Hypothalamus (tissue), 51 donors: Measurements from ENCODE around the gene LRMDA.

Experiments used
- DNase-seq, 51 donors: peaks; one replicate each; lab custom pipeline; 2025; lab: John Stamatoyannopoulos, UW

The LRMDA gene

GRCh38 chr10:76428551-76429367 is 997.3 kb downstream of the LRMDA start:
- no peak for DNase-seq

GRCh38 chr10:76429368-76430060 is 998.1 kb downstream of the LRMDA start:
- DNase-seq = no peak

- no peak for DNase-seq
Measured at GRCh38 chr10:76430061-76430645, 998.7 kb downstream of the LRMDA start.

GRCh38 chr10:76432016-76433012 is 1000.9 kb downstream of the LRMDA start:
- no peak for DNase-seq

- no peak for DNase-seq
Measured at GRCh38 chr10:76433161-76434005, 1002.0 kb downstream of the LRMDA start.

- DNase-seq = no peak
Measured at GRCh38 chr10:76435157-76435556, 1003.7 kb downstream of the LRMDA start.

GRCh38 chr10:76436401-76436811 is 1005.0 kb downstream of the LRMDA start:
- no peak for DNase-seq

GRCh38 chr10:76436981-76437380 is 1005.6 kb downstream of the LRMDA start:
- no peak for DNase-seq

GRCh38 chr10:76440426-76440825 is 1009.0 kb downstream of the LRMDA start:
- DNase-seq = no peak

GRCh38 chr10:76442113-76442512 is 1010.7 kb downstream of the LRMDA start:
- DNase-seq = no peak

- peak in 11 of 51 donors; percentile 11 to 70 (median 28) for DNase-seq
Measured at GRCh38 chr10:76444034-76444800, 1012.8 kb downstream of the LRMDA start.

- DNase-seq = no peak
Measured at GRCh38 chr10:76447578-76447977, 1016.2 kb downstream of the LRMDA start.

- DNase-seq = no peak
Measured at GRCh38 chr10:76451911-76452310, 1020.5 kb downstream of the LRMDA start.

GRCh38 chr10:76453332-76453731 is 1021.9 kb downstream of the LRMDA start:
- no peak for DNase-seq

- DNase-seq = no peak
Measured at GRCh38 chr10:76453997-76454396, 1022.6 kb downstream of the LRMDA start.

- no peak for DNase-seq
Measured at GRCh38 chr10:76454506-76455140, 1023.2 kb downstream of the LRMDA start.

GRCh38 chr10:76456197-76456596 is 1024.8 kb downstream of the LRMDA start:
- DNase-seq = no peak
